BLaER1 treated with 17β-estradiol and CSF1 and Interleukin-3, amounts not matched to agents 10 nM and 100 nM (cell line): Measurements from ENCODE around the gene CFAP410.

ENCODE experiments used
- H3K27ac ChIP-seq, 11 experiments: shearing (Covaris generic); formaldehyde crosslinking; 2 replicates each; pipeline ENCODE4 v1.8.1; 2022
- H3K27me3 ChIP-seq, 11 experiments: shearing (Covaris generic); formaldehyde crosslinking; 2 replicates each; pipeline ENCODE4 v1.8.1; 2022
- H3K36me3 ChIP-seq, 11 experiments: shearing (Covaris generic); formaldehyde crosslinking; 2 replicates each; pipeline ENCODE4 v1.8.1; 2022
- H3K4me1 ChIP-seq, 10 experiments: shearing (Covaris generic); formaldehyde crosslinking; 2 replicates each; pipeline ENCODE4 v1.8.1; 2022
- H3K4me2 ChIP-seq, 11 experiments: shearing (Covaris generic); formaldehyde crosslinking; 2 replicates each; pipeline ENCODE4 v1.8.1; 2022
- H3K4me3 ChIP-seq, 10 experiments: shearing (Covaris generic); formaldehyde crosslinking; 2 replicates each; pipeline ENCODE4 v1.8.1; 2022
- H3K9ac ChIP-seq, 11 experiments: shearing (Covaris generic); formaldehyde crosslinking; 2 replicates each; pipeline ENCODE4 v1.8.1; 2022
- H3K9me3 ChIP-seq, 11 experiments: shearing (Covaris generic); formaldehyde crosslinking; replicated peaks in 1 of 11; 2 replicates each; pipeline ENCODE4 v1.8.1; 2022
- H4K20me1 ChIP-seq, 11 experiments: shearing (Covaris generic); formaldehyde crosslinking; 2 replicates each; pipeline ENCODE4 v1.8.1; 2022
- Cebpa-rat ChIP-seq, 11 experiments: shearing (Covaris generic); IDR thresholded peaks; 2 replicates each; pipeline ENCODE4 v1.8.1; 2022

Gene CFAP410

DNA sequence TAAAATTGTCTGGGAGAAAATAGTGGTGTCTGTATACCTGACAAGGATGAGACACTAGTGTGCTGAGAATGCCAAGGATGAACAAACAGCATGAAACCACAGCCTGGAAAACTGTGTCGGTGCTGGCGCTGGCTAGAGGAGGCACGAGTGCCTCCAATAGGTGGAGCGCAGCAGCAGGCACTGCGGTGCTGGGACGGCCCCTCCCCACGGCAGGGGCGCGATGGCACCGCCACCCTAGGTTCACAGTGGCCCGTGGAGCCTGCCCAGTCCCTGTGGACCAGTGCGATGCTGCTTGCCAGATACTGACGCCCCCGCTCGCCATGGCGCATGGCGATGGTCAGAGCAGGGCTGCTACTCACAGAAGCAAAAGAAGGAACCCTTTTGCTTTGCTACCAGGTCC, 6.8 kb downstream of the CFAP410 start:
- Histone ChIP-seq H3K4me1 (peaks cover 40 to 99% (median 91%) of the 10 kb centered on the region in 10 experiments), H3K9ac (peak overlapping the region in 5 of 11 experiments; percentile 19 to 65 (median 53); a peak in 6 of 22 replicates), H4K20me1 (peaks cover 29 to 82% (median 58%) of the 10 kb centered on the region in 11 experiments; a peak in 21 of 22 replicates), H3K9me3 (no peaks in the 10 kb centered on the region), H3K27me3 (no peaks in the 10 kb centered on the region), H3K4me3 (no peak overlapping the region), H3K36me3 (peaks cover 4 to 37% (median 15%) of the 10 kb centered on the region in 11 experiments; a peak in 19 of 22 replicates), H3K4me2 (peak overlapping the region; percentile 56 to 95 (median 91); a peak in 21 of 22 replicates), H3K27ac (peak overlapping the region in 2 of 11 experiments; percentile 11 to 87; a peak in 1 of 22 replicates)
- no peak for TF ChIP-seq Cebpa-rat (IDR thresholded peaks at IDR 0.05)

DNA sequence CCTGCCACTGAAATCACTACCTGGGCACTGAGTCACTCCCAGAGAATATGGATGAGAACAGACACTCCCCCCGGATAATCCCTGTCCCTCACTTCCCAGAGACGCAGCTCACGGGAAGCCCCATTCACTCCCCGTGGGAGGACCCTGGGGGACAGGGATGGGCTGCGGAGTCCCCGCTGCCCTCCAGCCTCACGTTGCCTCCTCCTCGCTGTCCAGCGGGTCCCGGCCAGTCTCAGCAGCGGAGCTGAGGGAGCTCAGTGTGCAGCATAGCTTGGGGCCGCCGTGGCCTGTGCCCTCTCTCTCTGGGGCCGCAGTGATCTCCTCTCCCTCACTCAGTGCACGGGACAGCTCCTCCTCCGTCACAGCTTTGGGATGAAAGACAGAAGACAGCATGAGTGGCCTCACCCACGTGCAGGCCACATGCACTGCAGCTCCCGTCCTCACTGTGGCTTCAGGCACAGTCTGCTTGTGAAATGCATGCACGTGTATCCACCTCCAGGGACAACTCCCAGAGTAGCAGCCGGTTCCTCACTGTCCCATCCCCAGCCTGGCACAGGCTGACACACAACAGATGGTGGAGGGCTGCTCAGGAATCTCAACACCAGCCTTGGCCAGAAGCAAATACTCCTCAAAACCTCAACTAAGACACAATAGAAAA, 7.4 kb downstream of the CFAP410 start:
- no peak for TF ChIP-seq Cebpa-rat (IDR thresholded peaks at IDR 0.05)
- Histone ChIP-seq H3K9me3 (no peaks in the 10 kb centered on the region), H3K4me2 (peak overlapping the region; percentile 56 to 95 (median 91); a peak in 17 of 22 replicates), H3K27ac (peak overlapping the region in 3 of 11 experiments; percentile 8 to 75 (median 14); a peak in 3 of 22 replicates), H3K36me3 (peaks cover 10 to 39% (median 19%) of the 10 kb centered on the region in 11 experiments; a peak in 19 of 22 replicates), H3K27me3 (no peaks in the 10 kb centered on the region), H4K20me1 (peaks cover 35 to 88% (median 64%) of the 10 kb centered on the region in 11 experiments; a peak in 21 of 22 replicates), H3K9ac (peak overlapping the region in 3 of 11 experiments; percentile 19 to 60 (median 53); a peak in 3 of 22 replicates), H3K4me1 (peaks cover 41 to 99% (median 91%) of the 10 kb centered on the region in 10 experiments), H3K4me3 (no peak overlapping the region)

DNA sequence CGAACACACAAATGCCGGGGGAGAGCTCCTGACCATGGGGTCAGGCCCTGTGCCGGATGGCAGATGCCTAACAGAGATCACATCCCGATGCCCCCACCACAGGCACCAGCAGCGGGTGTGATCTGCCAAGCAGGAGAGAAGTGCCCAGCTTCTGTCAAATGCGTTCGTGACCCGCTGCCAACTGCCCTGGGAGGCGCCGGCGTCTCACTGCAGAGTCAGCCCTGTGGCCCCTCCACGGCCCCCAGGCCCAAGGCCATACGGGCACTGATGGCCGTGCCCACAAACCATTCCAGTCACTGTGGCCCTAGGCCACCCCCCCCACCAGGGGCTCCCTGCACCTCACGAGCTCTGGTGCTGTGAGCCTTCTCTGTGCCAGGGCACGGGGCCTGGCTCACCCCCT, 8.0 kb downstream of the CFAP410 start:
- Histone ChIP-seq H3K36me3 (peaks cover 12 to 38% (median 19%) of the 10 kb centered on the region in 11 experiments; a peak in 20 of 22 replicates), H3K4me2 (peak overlapping the region in 6 of 11 experiments; percentile 85 to 94 (median 92); a peak in 8 of 22 replicates), H3K4me1 (peaks cover 41 to 97% (median 89%) of the 10 kb centered on the region in 10 experiments), H3K27me3 (no peaks in the 10 kb centered on the region), H3K9me3 (no peaks in the 10 kb centered on the region), H4K20me1 (peaks cover 39 to 93% (median 64%) of the 10 kb centered on the region in 11 experiments; a peak in 21 of 22 replicates), H3K9ac (peak overlapping the region in 3 of 11 experiments; percentile 7 to 60 (median 53); a peak in 2 of 22 replicates), H3K27ac (peak overlapping the region in 3 of 11 experiments; percentile 8 to 75 (median 14); a peak in 3 of 22 replicates), H3K4me3 (no peak overlapping the region)
- TF ChIP-seq Cebpa-rat (IDR thresholded peaks at IDR 0.05) = no peak

- H3K9ac ChIP-seq = peak overlapping the region in 6 of 11 experiments; percentile 17 to 44 (median 23); a peak in 4 of 22 replicates
- TF ChIP-seq Cebpa-rat (IDR thresholded peaks at IDR 0.05) = no peak
- peaks cover 13 to 38% (median 20%) of the 10 kb centered on the region in 11 experiments; a peak in 20 of 22 replicates for H3K36me3 ChIP-seq
- H4K20me1 ChIP-seq = peaks cover 44 to 98% (median 66%) of the 10 kb centered on the region in 11 experiments; a peak in 21 of 22 replicates
- no peak overlapping the region for H3K4me3 ChIP-seq
- peak overlapping the region in 4 of 11 experiments; percentile 14 to 75 (median 32); a peak in 3 of 22 replicates for H3K27ac ChIP-seq
- no peaks in the 10 kb centered on the region for H3K9me3 ChIP-seq
- 0 out of 22 replicates have a peak overlapping the region, but pooled peaks of 3 of the 11 experiments have one; percentile 16 to 93 (median 92) for H3K4me2 ChIP-seq
- H3K4me1 ChIP-seq = peaks cover 41 to 97% (median 90%) of the 10 kb centered on the region in 10 experiments
- no peaks in the 10 kb centered on the region for H3K27me3 ChIP-seq
Measured at GRCh38 chr21:44330698-44331097, 8.5 kb downstream of the CFAP410 start.

DNA sequence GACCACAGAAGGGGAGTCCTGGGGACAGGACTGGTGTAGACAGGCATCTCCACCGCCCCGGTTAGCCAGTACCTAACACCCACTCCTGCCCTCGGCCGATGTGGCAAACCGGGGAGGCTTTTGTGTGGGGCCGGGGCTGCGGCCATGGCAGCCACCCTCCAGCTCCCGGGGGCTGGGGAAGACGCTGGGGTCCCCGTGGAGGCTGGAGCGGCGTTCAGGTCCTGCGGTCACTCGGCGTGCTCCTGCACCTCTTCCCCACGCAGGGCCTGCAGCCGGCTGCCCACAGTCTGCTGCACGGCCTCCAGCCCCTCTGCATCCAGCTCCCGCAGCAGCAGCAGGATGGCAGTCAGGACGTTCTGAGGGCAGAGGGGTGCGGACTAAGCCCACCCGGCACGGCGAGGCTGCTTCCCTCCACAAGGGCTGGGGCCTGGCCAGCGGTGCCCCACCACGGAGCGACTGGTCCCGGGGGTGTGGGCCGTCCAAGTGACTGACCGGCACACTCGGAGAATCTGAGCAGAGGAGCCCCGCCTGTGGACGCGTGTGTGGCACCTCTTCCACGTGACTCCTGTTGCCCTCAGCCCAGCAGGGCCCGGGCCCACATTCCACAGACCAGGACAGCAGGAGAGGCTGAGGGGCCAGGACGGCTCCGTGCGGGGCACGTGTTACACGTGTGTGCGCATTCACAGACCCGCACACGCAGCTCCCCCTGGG, 9.1 kb downstream of the CFAP410 start:
- Histone ChIP-seq H3K27ac (peak overlapping the region in 3 of 11 experiments; percentile 25 to 75 (median 40); a peak in 5 of 22 replicates), H4K20me1 (peaks cover 49 to 99% (median 67%) of the 10 kb centered on the region in 11 experiments), H3K4me2 (peak overlapping the region in 4 of 11 experiments; percentile 3 to 33 (median 10); a peak in 2 of 22 replicates)

GRCh38 chr21:44329086-44329889, 9.9 kb downstream of the CFAP410 start:
- Histone ChIP-seq H3K4me1 (peaks cover 38 to 84% (median 77%) of the 10 kb centered on the region in 10 experiments), H3K36me3 (peaks cover 27 to 44% (median 33%) of the 10 kb centered on the region in 11 experiments), H3K4me2 (peak overlapping the region in 6 of 11 experiments; percentile 14 to 94 (median 60); a peak in 7 of 22 replicates), H4K20me1 (peaks cover 56 to 99% (median 76%) of the 10 kb centered on the region in 11 experiments), H3K9me3 (no peaks in the 10 kb centered on the region), H3K27ac (peak overlapping the region in 4 of 11 experiments; percentile 13 to 76 (median 58); a peak in 5 of 22 replicates), H3K4me3 (no peak overlapping the region), H3K9ac (peak overlapping the region in 3 of 11 experiments; percentile 1 to 22 (median 5); a peak in 1 of 22 replicates), H3K27me3 (no peaks in the 10 kb centered on the region)
- TF ChIP-seq Cebpa-rat (IDR thresholded peaks at IDR 0.05) = no peak

More for the DNA sequence above, 9.1 kb downstream of the CFAP410 start:
- Histone ChIP-seq H3K27me3 (no peaks in the 10 kb centered on the region), H3K4me1 (peaks cover 41 to 92% (median 85%) of the 10 kb centered on the region in 10 experiments), H3K9me3 (no peaks in the 10 kb centered on the region), H3K36me3 (peaks cover 19 to 38% (median 26%) of the 10 kb centered on the region in 11 experiments; a peak in 21 of 22 replicates), H3K4me3 (no peak overlapping the region), H3K9ac (peak overlapping the region in 6 of 11 experiments; percentile 17 to 44 (median 23); a peak in 5 of 22 replicates)
- no peak for TF ChIP-seq Cebpa-rat (IDR thresholded peaks at IDR 0.05)

GRCh38 chr21:44328242-44328895, 10.8 kb downstream of the CFAP410 start:
- Histone ChIP-seq H4K20me1 (peaks cover 51 to 99% (median 72%) of the 10 kb centered on the region in 11 experiments), H3K4me1 (peaks cover 29 to 75% (median 67%) of the 10 kb centered on the region in 10 experiments), H3K9me3 (no peaks in the 10 kb centered on the region), H3K36me3 (peaks cover 36 to 53% (median 43%) of the 10 kb centered on the region in 11 experiments), H3K4me3 (no peak overlapping the region), H3K9ac (peak overlapping the region in 8 of 11 experiments; percentile 17 to 65 (median 52); a peak in 11 of 22 replicates), H3K27me3 (no peaks in the 10 kb centered on the region), H3K4me2 (peak overlapping the region in 9 of 11 experiments; percentile 72 to 96 (median 87); a peak in 18 of 22 replicates), H3K27ac (peak overlapping the region in 9 of 11 experiments; percentile 35 to 76 (median 60); a peak in 17 of 22 replicates)
- TF ChIP-seq Cebpa-rat (IDR thresholded peaks at IDR 0.05) = no peak; a peak in 1 of 22 replicates
